HL-60 (cell line): Measurements from ENCODE around the gene PHLDA2.

Experiments
- DNase-seq, 2 experiments: peaks; one replicate each; pipeline ENCODE4 v3.0.0-alpha.2; 2010 to 2020; ENCODE audit warnings: low read depth in 1 of 2, low spot score in 1 of 2
- H3K27ac ChIP-seq: fragments of 250-450 bp; sonication (Bioruptor Pico); replicated peaks from 2 replicates; pipeline ENCODE4 v1.5.1; 2020; ENCODE audit warnings: mild to moderate bottlenecking, moderate library complexity
- H3K27me3 ChIP-seq: fragments of 250-450 bp; sonication (Bioruptor Pico); 2 replicates; pipeline ENCODE4 v1.5.1; 2021; ENCODE audit warnings: mild to moderate bottlenecking, moderate library complexity; ENCODE audit not compliant: insufficient read depth, poor library complexity, severe bottlenecking
- H3K4me3 ChIP-seq: replicated peaks from 2 replicates; pipeline ENCODE4 v1.5.1; 2011; ENCODE audit warnings: mild to moderate bottlenecking, control low read depth, low read length; ENCODE audit not compliant: insufficient read depth
- CTCF ChIP-seq: IDR thresholded peaks from one replicate; pipeline ENCODE4 v1.5.1; 2011; ENCODE audit warnings: low read length, control low read depth, inconsistent platforms; ENCODE audit not compliant: insufficient read depth
- GABPA ChIP-seq: IDR thresholded peaks from 2 replicates; pipeline ENCODE4 v1.6.1; 2012; ENCODE audit warnings: low read depth
- POLR2AphosphoS5 ChIP-seq: IDR thresholded peaks from 2 replicates; pipeline ENCODE4 v1.6.1; 2012; ENCODE audit warnings: low read depth
- SPI1 ChIP-seq: IDR thresholded peaks from 2 replicates; pipeline ENCODE4 v1.6.1; 2012; ENCODE audit warnings: low read depth, mild to moderate bottlenecking, borderline replicate concordance
- TF ChIP-seq, protein P1 (sequence below): IDR thresholded peaks from 2 replicates; pipeline ENCODE4 v1.6.1; 2012; ENCODE audit warnings: low read depth; ENCODE audit not compliant: insufficient replicate concordance

Gene PHLDA2

GRCh38 chr11:2919188-2919587 is 10.0 kb downstream of the PHLDA2 start:
- Histone ChIP-seq H3K4me3 (no peak overlapping the region), H3K27me3 (no peaks in the 10 kb centered on the region), H3K27ac (no peak overlapping the region)
- TF ChIP-seq GABPA (no peak), CTCF (no peak), POLR2AphosphoS5 (no peak), SPI1 (no peak)
- TF ChIP-seq, protein P1, sequence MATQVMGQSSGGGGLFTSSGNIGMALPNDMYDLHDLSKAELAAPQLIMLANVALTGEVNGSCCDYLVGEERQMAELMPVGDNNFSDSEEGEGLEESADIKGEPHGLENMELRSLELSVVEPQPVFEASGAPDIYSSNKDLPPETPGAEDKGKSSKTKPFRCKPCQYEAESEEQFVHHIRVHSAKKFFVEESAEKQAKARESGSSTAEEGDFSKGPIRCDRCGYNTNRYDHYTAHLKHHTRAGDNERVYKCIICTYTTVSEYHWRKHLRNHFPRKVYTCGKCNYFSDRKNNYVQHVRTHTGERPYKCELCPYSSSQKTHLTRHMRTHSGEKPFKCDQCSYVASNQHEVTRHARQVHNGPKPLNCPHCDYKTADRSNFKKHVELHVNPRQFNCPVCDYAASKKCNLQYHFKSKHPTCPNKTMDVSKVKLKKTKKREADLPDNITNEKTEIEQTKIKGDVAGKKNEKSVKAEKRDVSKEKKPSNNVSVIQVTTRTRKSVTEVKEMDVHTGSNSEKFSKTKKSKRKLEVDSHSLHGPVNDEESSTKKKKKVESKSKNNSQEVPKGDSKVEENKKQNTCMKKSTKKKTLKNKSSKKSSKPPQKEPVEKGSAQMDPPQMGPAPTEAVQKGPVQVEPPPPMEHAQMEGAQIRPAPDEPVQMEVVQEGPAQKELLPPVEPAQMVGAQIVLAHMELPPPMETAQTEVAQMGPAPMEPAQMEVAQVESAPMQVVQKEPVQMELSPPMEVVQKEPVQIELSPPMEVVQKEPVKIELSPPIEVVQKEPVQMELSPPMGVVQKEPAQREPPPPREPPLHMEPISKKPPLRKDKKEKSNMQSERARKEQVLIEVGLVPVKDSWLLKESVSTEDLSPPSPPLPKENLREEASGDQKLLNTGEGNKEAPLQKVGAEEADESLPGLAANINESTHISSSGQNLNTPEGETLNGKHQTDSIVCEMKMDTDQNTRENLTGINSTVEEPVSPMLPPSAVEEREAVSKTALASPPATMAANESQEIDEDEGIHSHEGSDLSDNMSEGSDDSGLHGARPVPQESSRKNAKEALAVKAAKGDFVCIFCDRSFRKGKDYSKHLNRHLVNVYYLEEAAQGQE: no peak
- no peak for DNase-seq

DNA sequence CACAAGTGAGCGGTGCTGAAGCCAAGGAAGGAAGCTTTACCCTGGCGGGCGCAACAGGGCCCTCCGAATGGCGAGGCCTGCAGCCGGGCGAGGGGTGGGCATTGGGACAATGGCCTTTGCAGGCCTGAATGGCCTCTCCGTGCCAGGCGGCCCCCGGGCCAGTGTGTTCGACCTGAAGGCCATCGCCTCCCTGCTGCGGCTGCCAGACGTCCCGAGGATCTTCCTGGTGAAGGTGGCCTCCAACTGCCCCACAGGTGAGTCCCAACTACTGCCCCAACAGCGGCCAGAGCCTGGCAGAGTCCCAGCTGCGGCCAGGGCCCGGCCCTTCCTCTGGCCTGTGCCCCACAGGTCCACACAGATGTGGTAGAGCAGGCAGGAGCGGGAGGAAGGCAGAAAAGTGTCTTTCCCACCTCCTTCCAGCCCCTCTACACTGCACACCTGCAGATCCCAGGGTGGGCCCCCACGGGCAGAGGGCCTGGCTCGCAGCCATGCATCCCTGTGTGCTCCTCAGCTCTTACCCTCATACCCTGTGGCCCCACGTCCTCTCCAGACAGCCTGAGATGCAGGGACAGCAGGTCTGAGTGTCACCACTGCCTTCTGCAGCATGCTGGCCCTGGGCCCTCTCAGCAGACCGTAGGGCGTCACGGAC is 11.3 kb downstream of the PHLDA2 start:
- H3K27me3 ChIP-seq: no peaks in the 10 kb centered on the region
- H3K4me3 ChIP-seq: no peak overlapping the region
- TF ChIP-seq GABPA (no peak), SPI1 (no peak)
- no peak overlapping the region for H3K27ac ChIP-seq
- DNase-seq: no peak

- H3K4me3 ChIP-seq: no peak overlapping the region
- H3K27ac ChIP-seq: no peak overlapping the region
- TF ChIP-seq, protein P1: no peak
- TF ChIP-seq POLR2AphosphoS5 (no peak), CTCF (no peak), SPI1 (no peak)
- no peak for DNase-seq
- no peaks in the 10 kb centered on the region for H3K27me3 ChIP-seq
These were observed 12.2 kb downstream of the PHLDA2 start for GRCh38 chr11:2916892-2917645.

GRCh38 chr11:2916114-2916891 is 12.9 kb downstream of the PHLDA2 start:
- no peak overlapping the region for H3K27ac ChIP-seq
- H3K27me3 ChIP-seq: no peaks in the 10 kb centered on the region
- DNase-seq: no peak
- H3K4me3 ChIP-seq: no peak overlapping the region
- TF ChIP-seq CTCF: no peak
